Hepatocyte (in vitro differentiated cells): ENCODE data around the gene TMEM270.

Experiments
- CTCF ChIP-seq: fragments of 200-600 bp; sonication (generic); IDR thresholded peaks from 2 replicates; pipeline ENCODE4 v1.5.1; 2016; ENCODE audit warnings: antibody characterized with exemption, mild to moderate bottlenecking; ENCODE audit not compliant: poor library complexity
- EZH2 ChIP-seq: fragments of 200-600 bp; sonication (generic); IDR thresholded peaks from 2 replicates; pipeline ENCODE4 v1.6.1; 2016; ENCODE audit warnings: antibody characterized with exemption, mild to moderate bottlenecking, borderline replicate concordance
- EZH2phosphoT487 ChIP-seq: fragments of 200-600 bp; sonication (generic); IDR thresholded peaks from one replicate; pipeline ENCODE4 v1.6.1; 2018; ENCODE audit warnings: antibody characterized with exemption, mild to moderate bottlenecking, low read depth, moderate library complexity; ENCODE audit not compliant: unreplicated experiment, severe bottlenecking

DNA sequence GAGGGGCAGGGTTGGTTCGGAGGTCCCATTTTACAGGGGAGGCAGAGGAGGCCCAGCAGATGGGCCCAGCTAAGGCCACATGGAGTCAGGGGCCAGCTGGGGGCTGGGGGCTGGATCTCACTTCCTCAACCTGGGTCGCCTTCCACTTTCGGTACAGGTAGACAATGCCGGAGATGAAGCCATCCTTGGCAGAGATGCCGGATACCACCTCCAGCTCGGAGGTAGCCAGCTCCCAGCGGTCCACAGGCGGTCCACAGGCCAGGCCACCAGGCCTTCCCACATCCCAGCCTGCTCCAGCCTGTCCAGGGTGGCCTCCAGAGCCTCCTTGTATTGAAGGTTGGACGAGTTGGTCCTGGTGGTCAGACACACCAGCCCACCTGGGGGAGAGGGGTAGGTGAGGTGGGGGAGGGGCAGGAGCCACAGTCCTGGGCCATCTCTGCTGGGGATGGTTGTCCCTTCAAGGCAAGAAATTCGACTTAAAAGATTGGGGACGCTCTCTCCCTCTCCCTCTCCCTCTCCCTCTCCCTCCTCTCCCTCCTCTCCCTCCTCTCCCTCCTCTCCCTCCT, 26.2 kb upstream of the TMEM270 start:
- TF ChIP-seq CTCF (no peak), EZH2phosphoT487 (no peak), EZH2 (no peak)
